GM12878 (cell line): ENCODE data around the gene KIFC3. TPM values are rescaled to one million over a fixed set of nuclear protein-coding genes. Genes with fewer than 3 reads are reported as not detected.

ENCODE experiments used
- ATAC-seq: fragments of 200-7000 bp; cut with Tn5 transposase; 3 replicates; pipeline ENCODE4 v1.9.1; 2020; ENCODE audit warnings: mild to moderate bottlenecking, moderate library complexity
- BruUV-seq: library from RNA; stranded (reverse); fragments of 400-500 nt; replicated peaks from 2 replicates; lab custom pipeline; 2021; lab: Mats Ljungman, UMichigan
- CTCF ChIA-PET: fragments of 300-600 bp; sonication (Branson Sonifier 250); formaldehyde crosslinking; extraction: SDS; loops from one replicate; lab custom pipeline; 2021; ENCODE audit warnings: inconsistent platforms; lab: Yijun Ruan, JAX
- POLR2A ChIA-PET: fragments of 350-600 bp; formaldehyde crosslinking; extraction: SDS; loops from one replicate; lab custom pipeline; 2021; ENCODE audit warnings: inconsistent platforms; lab: Charles Lee
- RAD21 ChIA-PET: fragments of 300-600 bp; sonication (Branson Sonifier 250); formaldehyde crosslinking; loops from one replicate; lab custom pipeline; 2023; ENCODE audit warnings: antibody characterized with exemption; ENCODE audit not compliant: unreplicated experiment; lab: Charles Lee
- SMC1A ChIA-PET: fragments of 300-600 bp; sonication (Branson Sonifier 250); formaldehyde crosslinking; loops from one replicate; lab custom pipeline; 2023; ENCODE audit not compliant: unreplicated experiment, uncharacterized antibody; lab: Charles Lee
- DNase-seq: peaks from one replicate; pipeline ENCODE4 v3.0.0-alpha.2; 2011; ENCODE audit warnings: low read depth, low spot score
- FAIRE-seq: peaks from 3 replicates; lab custom pipeline; 2011; peaks lifted over from hg19 to GRCh38; lab: Jason Lieb, UNC
- H2AFZ ChIP-seq: 2 replicates; pipeline ENCODE4 v1.6.0; 2011; ENCODE audit warnings: low read depth, low read length, control low read depth; ENCODE audit not compliant: control insufficient read depth
- H3K27ac ChIP-seq: 2 replicates; pipeline ENCODE4 v1.5.1; 2011; ENCODE audit warnings: control low read depth; ENCODE audit not compliant: control insufficient read depth, insufficient read depth
- H3K27me3 ChIP-seq, 2 experiments: replicated peaks in 1 of 2; 2 replicates each; pipeline versions ENCODE4 v1.6.0 to v1.6.1; 2011; ENCODE audit warnings: low read length in 1 of 2; ENCODE audit not compliant: control insufficient read depth in 2 of 2, insufficient read depth in 2 of 2
- H3K36me3 ChIP-seq, 2 experiments: 2 replicates each; pipeline ENCODE4 v1.5.1; 2011; ENCODE audit warnings: low read length in 1 of 2; ENCODE audit not compliant: control insufficient read depth in 2 of 2, insufficient read depth in 2 of 2
- H3K4me1 ChIP-seq: 2 replicates; pipeline ENCODE4 v1.6.1; 2011; ENCODE audit warnings: mild to moderate bottlenecking, low read length, moderate library complexity, mixed read lengths; ENCODE audit not compliant: control insufficient read depth, insufficient read depth
- H3K4me2 ChIP-seq: 2 replicates; pipeline ENCODE4 v1.6.0; 2011; ENCODE audit warnings: control low read depth; ENCODE audit not compliant: control insufficient read depth, insufficient read depth
- H3K4me3 ChIP-seq: fragments of 200-600 bp; sonication (generic); 2 replicates; pipeline ENCODE4 v1.5.1; 2016
- H3K79me2 ChIP-seq: 2 replicates; pipeline ENCODE4 v1.6.0; 2011; ENCODE audit warnings: low read length; ENCODE audit not compliant: control insufficient read depth, insufficient read depth
- H3K9ac ChIP-seq: 2 replicates; pipeline ENCODE4 v1.8.0; 2011; ENCODE audit warnings: low read length, control low read depth, mixed read lengths; ENCODE audit not compliant: control insufficient read depth, insufficient read depth
- H3K9me3 ChIP-seq: replicated peaks from 3 replicates; pipeline ENCODE4 v1.5.1; 2011; ENCODE audit warnings: mild to moderate bottlenecking, low read length; ENCODE audit not compliant: control insufficient read depth, insufficient read depth
- H4K20me1 ChIP-seq: 2 replicates; pipeline ENCODE4 v1.6.0; 2011; ENCODE audit not compliant: control insufficient read depth, insufficient read depth
- CHD2 ChIP-seq: IDR thresholded peaks from 2 replicates; pipeline ENCODE4 v1.6.1; 2011; ENCODE audit warnings: low read depth, low read length, improper control_type of control experiment, borderline replicate concordance
- E4F1 ChIP-seq: fragments of 450-650 bp; IDR thresholded peaks from 2 replicates; pipeline ENCODE4 v1.6.1; 2018; ENCODE audit warnings: borderline replicate concordance, mild to moderate bottlenecking; ENCODE audit not compliant: partially characterized antibody
- GABPA ChIP-seq: IDR thresholded peaks from 2 replicates; pipeline ENCODE4 v1.6.1; 2014; ENCODE audit warnings: antibody characterized with exemption, low read depth, mild to moderate bottlenecking, inconsistent platforms
- HDGF ChIP-seq: fragments of 450-650 bp; IDR thresholded peaks from 2 replicates; pipeline ENCODE4 v1.6.1; 2016; ENCODE audit warnings: antibody characterized with exemption
- KAT2A ChIP-seq: conservative IDR thresholded peaks from 2 replicates; pipeline ENCODE4 v1.6.1; 2011; ENCODE audit warnings: low read depth, low read length; ENCODE audit not compliant: control insufficient read depth
- PKNOX1 ChIP-seq: fragments of 450-650 bp; IDR thresholded peaks from 2 replicates; pipeline ENCODE4 v1.6.1; 2016; ENCODE audit warnings: mild to moderate bottlenecking
- WGBS: methylation state at CpG from one replicate; pipeline ENCODE4 v1.1.6; 2016; ENCODE audit warnings: low lambda C conversion rate; ENCODE audit not compliant: insufficient replicate concordance, insufficient coverage; ENCODE audit errors: missing lambda C conversion rate; 5-methylcytosine and 5-hydroxymethylcytosine counted together
- in situ Hi-C: fragments of 300-500 bp; cut with MboI; formaldehyde crosslinking; loops from 9 replicates; pipeline ENCODE4 v1.14.3; 2018; ENCODE audit warnings: mixed read lengths
- intact Hi-C: fragments of 100-400 bp; cut with micrococcal nuclease; formaldehyde crosslinking; loops from one replicate; pipeline ENCODE4 v1.14.2; 2022; ENCODE audit not compliant: unreplicated experiment
- polyA plus RNA-seq, 11 experiments: library from polyadenylated mRNA; depleted of rRNA in 4 of 11; unstranded in 6 of 11; stranded (reverse) in 5 of 11; fragments of >200 nt; fragmentation: Nextera tagmentation in 4 of 11; fragmentation: Illumina TruSeq in 1 of 11; extraction: Ambion mirVana in 4 of 11; extraction: Trizol in 1 of 11; gene quantifications; 1 replicate in 1 of 11; 2 replicates in 10 of 11; pipeline versions ENCODE4 v1.2.1 to v1.2.3, GENCODE V29; 2011 to 2016; ENCODE audit warnings: inconsistent platforms in 2 of 11, missing spikeins in 2 of 11, low read depth in 1 of 11
- total RNA-seq, 4 experiments: library from RNA; depleted of rRNA in 3 of 4; stranded (reverse); fragments of >200 nt in 3 of 4; fragmentation: Illumina TruSeq in 1 of 4; extraction: Trizol in 1 of 4; gene quantifications; 2 replicates each; pipeline versions ENCODE4 v1.2.1 to v1.2.3, GENCODE V29; 2013 to 2021
- TF ChIP-seq, protein P1 (sequence below): fragments of 450-650 bp; IDR thresholded peaks from 2 replicates; pipeline ENCODE4 v1.6.1; 2018; ENCODE audit warnings: mild to moderate bottlenecking, low read depth, moderate library complexity; ENCODE audit not compliant: partially characterized antibody

Gene KIFC3
- total and polyA plus RNA-seq, 10 of the 15 experiments (the other 5 are each of a cell fraction or from before 2014, with no cell fraction given) = 0.22 to 1.3 (median 0.26) TPM; not detected in 3

- TF ChIP-seq HDGF (no peak), E4F1 (no peak)
- TF ChIP-seq, protein P1, sequence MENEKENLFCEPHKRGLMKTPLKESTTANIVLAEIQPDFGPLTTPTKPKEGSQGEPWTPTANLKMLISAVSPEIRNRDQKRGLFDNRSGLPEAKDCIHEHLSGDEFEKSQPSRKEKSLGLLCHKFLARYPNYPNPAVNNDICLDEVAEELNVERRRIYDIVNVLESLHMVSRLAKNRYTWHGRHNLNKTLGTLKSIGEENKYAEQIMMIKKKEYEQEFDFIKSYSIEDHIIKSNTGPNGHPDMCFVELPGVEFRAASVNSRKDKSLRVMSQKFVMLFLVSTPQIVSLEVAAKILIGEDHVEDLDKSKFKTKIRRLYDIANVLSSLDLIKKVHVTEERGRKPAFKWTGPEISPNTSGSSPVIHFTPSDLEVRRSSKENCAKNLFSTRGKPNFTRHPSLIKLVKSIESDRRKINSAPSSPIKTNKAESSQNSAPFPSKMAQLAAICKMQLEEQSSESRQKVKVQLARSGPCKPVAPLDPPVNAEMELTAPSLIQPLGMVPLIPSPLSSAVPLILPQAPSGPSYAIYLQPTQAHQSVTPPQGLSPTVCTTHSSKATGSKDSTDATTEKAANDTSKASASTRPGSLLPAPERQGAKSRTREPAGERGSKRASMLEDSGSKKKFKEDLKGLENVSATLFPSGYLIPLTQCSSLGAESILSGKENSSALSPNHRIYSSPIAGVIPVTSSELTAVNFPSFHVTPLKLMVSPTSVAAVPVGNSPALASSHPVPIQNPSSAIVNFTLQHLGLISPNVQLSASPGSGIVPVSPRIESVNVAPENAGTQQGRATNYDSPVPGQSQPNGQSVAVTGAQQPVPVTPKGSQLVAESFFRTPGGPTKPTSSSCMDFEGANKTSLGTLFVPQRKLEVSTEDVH = no peak
Observed at GRCh38 chr16:57773655-57774295, 28.5 kb downstream of the KIFC3 start (continued).

DNA sequence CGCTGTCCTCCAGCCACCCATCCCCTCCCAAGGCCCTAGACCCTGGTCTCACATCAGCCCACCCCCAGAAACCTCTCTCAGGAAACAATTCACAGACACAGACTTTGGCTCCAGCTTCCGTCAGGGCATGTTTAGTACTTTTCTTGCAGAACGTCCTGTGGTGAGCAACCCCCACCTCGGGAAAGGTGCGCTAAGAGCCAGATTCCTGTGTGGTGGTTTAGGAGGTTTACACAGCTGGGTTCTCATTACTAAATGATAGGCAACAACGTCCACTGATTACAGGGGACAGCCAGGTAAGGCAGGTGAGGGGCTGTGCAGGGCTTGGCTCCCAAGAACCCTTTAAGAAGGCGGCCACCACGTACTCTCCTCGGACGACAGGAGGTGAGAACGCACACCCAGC, 29.3 kb downstream of the KIFC3 start:
- H3K27ac ChIP-seq = no peak overlapping the region
- no peaks in the 10 kb centered on the region for H4K20me1 ChIP-seq
- H3K79me2 ChIP-seq = no peaks in the 10 kb centered on the region
- no peak overlapping the region for H3K4me2 ChIP-seq
- DNase-seq (no peak), FAIRE-seq (no peak), ATAC-seq (no peak)
- no peaks in the 10 kb centered on the region for H3K9me3 ChIP-seq
- BruUV-seq = no TSS peak
- H3K4me3 ChIP-seq = no peak overlapping the region
- intact Hi-C loops = no loop called here
- no peak overlapping the region for H3K9ac ChIP-seq
- H3K27me3 ChIP-seq = no peaks in the 10 kb centered on the region
- ChIA-PET POLR2A (no interaction called here), RAD21 (interaction anchor here (0.6 kb wide), 1 partner anchor 166 kb away, joined by 3 read pairs; no protein-coding TSS in a partner anchor)
- H2AFZ ChIP-seq = no peak overlapping the region
- WGBS = 22% methylated on average over 11 of the region's 11 CpGs
- H3K4me1 ChIP-seq = no peaks in the 10 kb centered on the region
- TF ChIP-seq CHD2 = no peak
- no peak for TF ChIP-seq GABPA
- no peak for TF ChIP-seq KAT2A
- no peak for TF ChIP-seq PKNOX1
- TF ChIP-seq, all 136 proteins: peak for 0
- ChIA-PET CTCF (no interaction called here), SMC1A (no interaction called here)
- no peaks in the 10 kb centered on the region for H3K36me3 ChIP-seq
- in situ Hi-C loops = no loop called here
